DMS79 (cell line): ENCODE measurements around the gene LRRC3.
"Not testable (repeated sequence)": the region's sequence is repeated elsewhere in the genome, so short reads cannot be mapped to it uniquely, and the experiment has no call there.

ENCODE experiments used
- DNase-seq: peaks from one replicate; lab custom pipeline; 2025; lab: John Stamatoyannopoulos, UW

The LRRC3 gene

DNA sequence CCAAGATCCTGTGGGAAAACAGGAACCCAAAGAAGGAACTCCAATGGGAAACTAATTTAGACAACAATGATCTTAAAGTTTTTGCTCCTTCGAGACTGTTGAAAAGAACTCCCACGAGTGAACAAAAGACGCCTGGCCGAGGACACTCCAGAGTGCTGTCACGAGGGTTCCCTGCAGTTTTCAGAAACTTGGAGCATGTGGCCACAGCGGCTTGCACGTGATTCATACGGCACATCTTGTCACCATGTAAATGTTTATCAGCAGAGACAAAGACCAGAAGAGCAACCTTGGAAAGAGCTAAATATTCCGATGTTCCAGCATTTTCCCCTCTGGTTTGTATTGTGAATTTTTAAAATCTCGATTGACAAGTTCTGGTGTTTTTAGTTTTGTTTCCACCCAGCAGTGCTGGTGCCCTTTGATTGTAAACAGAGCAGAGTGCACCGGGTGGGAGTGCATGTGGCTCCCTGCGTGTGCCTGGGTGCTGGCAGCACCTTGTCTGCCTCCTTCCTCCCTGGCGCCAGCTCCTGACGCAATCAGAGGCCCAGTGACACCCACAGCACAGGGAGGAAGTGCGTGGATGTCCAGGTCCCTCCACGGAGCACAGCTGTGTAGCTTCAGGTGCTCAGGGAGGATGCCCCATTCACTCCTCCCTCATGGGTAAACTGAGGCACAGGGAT, 23.0 kb downstream of the LRRC3 start:
- no peak for DNase-seq

DNA sequence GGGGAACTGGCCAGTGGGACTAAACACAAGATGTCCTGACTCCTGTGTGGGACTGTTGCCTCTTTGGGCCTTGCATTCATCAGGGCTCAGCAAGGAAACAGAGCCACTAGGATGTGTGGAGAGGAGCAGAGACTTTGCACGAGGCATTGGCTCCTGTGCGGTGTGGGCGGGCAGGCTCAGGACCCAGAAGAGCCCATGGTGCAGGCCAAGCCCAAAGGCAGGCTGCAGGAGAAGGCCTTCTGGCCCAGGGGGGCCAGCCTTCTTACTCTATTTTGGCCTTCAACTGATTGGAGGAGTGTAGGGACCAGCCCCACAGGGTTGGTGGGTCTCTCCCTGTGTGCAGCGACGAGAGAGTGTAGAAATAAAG, 23.5 kb downstream of the LRRC3 start:
- no peak for DNase-seq

DNA sequence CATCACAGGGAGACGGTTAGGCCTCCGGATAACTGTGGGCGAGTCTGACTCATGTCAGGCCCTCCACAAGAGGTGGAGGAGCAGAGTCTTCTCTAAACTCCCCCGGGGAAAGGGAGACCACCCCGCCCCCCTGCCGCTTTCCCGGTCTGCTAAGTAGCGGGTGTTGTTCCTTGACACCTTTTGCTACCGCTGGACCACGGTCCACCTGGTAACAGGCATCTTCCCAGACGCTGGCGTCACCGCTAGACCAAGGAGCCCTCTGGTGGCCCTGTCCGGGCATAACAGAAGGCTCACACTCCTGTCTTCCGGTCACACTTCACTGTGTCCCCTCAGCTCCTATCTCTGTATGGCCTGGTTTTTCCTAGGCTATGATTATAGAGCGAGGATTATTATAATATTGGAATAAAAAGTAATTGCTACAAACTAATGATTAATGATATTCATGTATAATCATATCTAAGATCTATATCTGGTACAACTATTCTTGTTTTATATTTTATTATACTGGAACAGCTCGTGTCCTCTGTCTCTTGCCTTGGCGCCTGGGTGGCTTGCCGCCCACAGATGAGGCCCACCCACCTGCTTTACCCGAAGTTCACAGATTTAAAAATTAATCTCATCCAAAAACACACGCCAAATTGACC, 24.4 kb downstream of the LRRC3 start:
- not testable (repeated sequence) for DNase-seq

DNA sequence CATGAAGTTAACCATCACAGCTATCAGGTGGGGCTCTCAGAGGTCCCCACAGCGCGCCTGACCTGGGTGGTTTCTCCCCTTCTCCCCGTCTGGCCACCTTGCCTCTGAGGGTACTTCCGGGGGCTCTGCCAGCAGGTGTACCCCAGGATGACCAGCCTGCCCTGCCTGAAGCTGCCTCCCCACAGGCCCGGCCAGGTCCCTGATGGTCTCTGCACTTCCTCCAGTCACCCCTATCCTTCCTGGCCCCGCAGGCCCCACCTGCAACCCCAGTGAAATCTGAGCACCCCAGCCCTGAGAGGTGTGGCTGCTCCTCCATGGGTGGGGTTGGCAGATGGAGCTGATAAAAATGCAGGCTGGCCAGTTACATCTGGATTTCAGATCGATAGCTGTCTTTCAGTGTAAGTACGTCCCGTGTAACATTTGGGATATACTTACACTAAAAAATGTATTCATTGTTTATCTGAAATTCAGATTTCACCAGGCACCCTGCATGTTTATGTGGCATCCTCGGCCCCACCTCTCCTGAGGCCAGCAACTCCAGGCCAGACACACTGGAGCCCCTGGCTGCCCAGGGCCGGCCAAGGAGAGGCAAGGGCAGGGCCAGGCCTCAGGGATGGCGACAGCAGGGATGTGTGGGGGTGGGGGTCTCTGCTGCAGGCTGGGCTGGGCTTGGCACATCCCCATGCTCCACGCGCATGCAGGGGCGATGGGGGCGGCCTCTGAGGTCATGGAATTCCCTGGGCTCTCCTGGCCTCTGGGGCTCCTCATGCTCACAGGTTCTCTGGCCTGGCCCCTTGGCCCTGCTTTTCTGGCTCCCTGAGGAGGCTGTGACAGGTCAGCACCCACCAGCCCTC, 25.1 kb downstream of the LRRC3 start:
- no peak for DNase-seq

DNA sequence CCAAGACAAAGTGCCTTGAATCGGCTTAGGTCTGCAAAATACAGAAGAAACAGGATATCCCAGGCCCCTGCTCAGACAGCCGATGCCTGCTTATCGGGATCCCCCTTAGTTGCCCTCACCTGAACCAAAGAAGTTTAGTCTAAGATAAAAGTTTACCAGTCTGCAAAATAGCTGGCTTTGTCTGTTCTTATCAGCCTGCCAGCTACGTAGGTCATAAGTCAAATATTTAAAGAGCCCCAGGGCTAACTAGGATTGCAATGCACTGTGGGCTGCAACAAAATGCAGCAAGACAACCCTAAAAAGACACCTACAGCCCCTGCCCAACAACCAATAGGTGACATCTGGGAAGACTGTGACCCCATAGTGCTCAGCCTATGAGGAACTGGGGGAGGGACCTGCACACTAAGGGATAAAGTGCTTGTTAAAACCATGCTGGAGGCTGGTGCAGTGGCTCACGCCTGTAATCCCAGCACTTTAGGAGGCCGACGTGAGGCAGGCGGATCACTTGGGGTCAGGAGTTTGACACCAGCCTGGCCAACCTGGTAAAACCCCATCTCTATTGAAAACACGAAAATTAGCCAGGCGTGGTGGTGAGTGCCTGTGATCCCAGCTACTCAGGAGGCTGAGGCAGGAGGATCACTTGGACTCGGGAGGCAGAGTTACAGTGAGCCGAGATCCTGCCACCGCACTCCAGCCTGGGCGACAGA, 27.4 kb downstream of the LRRC3 start:
- DNase-seq, result no peak

DNA sequence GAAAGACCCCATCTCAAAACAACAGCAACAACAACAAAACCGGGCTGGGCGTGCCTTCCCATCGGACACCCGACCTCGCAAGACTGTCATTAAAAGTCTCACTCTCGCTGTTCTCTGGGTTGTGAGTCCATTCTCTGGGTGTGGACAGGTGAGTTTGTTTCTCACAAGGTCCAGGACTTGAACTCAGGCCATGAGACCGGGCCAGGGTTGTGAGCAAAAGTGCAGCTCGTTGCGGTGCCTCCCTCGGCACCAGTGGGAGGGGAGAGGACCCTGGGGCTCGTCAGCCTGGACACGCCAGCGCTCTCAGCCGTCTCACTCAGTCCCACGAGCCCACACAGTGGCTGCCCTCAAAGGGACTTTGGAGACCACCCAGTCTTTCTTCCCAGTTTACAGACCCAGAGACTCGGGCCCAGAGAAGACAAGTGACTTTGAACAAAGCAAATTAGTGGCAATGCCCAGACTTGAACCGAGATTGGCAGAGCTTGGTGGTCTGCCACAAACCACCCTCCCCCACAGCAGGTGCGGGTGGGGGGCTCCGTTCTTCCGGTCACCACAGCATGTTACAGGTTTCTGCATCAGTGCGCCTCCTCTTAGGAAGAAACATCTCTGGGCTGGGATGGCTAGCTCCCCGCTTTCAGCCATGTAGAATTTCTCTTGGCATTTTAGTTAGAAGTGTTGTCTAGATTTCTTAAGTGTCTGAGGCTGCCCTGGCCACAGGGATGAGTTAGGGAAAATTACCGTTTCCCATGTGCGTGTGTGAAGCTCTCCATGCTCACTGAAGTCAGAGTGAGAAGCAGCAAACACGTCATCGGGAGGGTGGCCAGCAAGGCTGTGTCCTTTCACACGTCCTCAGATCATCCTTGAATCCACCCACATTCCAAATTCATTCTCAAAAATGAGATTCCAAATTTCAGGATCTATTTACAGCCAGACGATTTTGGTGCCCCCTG, 28.3 kb downstream of the LRRC3 start:
- DNase-seq, result no peak

DNA sequence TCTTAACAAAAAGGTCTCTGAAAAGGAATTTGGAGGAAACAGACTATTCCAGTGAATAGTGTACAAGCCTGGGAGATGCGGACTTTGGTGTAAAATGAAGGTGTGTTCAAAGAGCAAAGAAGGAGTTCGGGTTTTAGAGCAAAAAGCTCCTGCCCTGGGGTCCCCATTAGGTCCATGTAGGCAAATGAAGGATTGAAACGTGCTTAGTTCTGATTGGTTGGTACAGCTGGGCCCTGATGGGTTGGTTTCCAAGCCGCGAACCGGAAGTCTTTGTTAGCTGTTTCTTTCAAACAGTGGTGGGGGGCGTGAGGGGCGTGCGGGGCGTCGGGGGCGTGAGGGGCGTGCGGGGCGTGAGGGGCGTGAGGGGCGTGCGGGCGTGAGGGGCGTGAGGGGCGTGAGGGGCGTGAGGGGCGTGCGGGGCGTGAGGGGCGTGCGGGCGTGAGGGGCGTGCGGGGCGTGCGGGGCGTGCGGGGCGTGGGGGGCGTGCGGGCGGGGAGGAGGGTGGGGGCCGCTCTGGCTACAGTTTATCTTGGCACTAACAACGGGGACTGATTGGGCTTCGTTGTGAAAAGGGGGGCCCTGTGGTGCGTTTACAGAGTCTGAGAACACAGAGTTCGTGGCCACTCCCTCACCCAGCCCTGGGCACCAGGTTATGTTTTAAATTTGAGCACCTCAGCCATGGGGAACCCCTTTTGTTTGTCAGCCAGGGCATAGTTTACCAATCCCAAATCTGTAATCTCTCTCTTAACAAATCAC, 29.4 kb downstream of the LRRC3 start:
- no peak for DNase-seq

DNA sequence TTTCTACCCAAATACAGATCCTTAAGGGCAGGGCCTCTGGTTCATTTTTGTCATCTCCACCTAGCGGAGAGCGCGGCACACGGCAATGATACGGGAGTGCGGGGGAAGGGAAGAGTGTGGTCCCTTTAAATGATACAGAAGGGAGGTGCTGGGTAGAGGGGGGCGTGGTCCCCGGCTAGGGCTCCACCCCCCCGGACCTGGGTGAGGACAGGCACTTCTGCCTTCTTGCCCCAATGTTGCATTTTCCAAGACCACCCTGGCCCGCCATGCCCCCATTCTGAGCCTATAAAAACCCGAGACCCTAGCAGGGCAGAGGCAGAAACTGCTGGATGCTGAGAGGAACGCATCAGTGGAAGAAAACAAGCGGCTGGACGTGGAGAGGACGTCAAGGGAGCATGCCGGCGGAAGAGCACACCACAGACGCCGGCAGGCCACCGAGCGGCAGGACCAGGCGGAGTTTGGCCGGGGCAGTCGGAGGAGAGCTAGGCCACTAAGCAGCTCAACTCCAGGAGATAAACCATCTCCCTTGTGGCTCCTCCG, 30.0 kb downstream of the LRRC3 start:
- no peak for DNase-seq

DNA sequence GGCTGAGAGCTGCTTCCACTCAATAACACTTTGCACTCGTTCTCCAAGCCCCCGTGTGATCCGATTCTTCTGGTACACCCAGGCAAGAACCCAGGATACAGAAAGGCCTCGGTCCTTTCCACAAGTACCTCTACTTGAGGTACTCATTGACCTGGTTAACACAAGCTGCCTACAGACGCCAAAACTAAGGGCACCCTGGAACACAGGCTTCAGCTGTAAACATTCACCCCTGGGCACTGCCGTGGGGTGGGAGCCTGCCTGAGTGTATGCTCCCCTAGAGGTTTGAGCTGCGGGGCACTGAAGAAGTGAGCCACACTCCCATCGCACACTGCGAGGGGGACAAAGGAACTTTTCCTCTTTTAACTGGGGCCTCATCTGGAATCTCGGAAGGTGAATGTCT, 30.5 kb downstream of the LRRC3 start:
- DNase-seq, result no peak

DNA sequence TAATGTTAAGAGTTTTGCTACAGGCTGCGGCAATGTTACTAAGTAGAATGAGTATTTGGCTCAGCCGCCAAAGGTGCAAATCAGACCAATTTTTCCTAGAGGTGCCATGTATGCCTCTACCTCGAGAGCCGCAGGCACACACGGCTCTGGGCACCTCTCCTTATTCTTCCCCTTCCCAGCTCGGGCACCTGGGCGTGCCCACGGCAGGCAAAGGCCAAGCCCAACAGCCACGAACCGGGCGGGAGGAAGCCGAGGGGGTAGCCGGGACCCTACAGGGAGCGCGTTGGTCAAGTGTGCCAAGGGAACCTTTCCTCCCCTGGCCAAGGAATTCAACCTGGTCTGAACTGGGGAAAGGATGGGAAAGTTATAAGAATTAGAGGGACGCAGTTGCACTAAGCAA, 31.0 kb downstream of the LRRC3 start:
- DNase-seq, result no peak

DNA sequence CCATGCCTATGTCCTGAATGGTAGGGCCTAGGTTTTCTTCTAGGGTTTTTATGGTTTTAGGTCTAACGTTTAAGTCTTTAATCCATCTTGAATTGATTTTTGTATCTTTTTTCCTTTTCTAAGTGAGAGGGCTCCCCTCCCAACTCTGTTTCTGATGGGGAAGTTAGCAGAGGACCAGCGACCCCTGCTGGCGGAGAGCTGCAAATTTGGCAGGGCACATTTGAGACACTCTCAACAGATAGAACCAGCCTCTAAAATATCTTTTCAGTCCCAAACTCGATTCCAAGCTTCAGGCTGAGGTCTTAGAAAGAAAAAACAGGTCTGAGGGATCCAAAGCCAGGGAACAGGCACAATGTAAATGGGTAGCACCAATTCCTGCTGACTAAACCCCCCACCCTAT, 32.5 kb downstream of the LRRC3 start:
- no peak for DNase-seq

DNA sequence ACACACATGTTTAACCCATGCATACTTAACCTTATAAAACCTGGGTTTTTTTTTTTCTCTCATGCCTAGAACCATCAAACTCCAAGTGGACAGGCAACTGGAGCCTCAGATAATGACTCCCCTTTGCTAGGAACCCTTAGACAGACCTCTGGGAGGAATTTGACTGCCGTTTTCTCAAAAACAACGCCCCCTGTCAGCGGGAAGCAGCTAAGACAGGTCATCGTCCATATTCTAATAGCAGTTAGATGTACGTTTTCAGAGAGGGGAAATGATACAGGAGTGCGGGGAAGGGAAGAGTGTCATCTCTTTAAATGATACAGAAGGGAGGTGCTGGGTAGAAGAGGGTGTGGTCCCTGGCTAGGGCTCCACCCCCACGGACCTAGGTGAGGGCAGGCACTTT, 34.7 kb downstream of the LRRC3 start:
- DNase-seq, result no peak

DNA sequence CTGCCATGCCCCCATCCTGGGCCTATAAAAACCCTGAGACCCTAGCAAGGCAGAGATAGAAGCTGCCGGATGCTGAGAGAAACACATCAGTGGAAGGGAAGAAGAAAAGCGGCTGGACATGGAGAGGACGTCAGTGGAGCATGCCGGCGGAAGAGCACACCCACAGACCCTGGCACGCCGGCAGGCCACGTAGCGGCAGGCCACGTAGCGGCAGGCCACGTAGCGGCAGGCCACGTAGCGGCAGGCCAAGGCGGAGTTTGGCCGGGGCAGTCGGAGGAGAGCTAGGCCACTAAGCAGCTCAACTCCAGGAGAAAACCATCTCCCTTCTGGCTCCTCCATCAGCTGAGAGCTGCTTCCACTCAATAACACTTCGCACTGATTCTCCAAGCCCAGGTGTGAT, 35.1 kb downstream of the LRRC3 start:
- no peak for DNase-seq

DNA sequence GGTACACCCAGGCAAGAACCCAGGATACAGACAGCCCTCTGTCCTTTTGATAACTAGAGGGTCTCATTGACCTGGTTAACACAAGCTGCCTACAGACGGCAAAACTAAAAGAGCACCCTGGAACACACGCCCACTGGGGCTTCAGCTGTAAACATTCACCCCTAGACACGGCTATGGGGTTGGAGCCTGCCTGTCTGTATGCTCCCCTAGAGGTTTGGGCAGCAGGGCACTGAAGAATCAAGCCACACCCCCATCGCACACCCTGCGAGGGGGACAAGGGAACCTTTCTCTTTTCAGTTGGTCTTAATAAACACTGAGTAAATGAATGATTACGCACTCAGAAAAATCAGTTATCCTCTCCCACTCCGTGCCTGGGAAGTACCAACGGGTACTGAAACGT, 35.5 kb downstream of the LRRC3 start:
- no peak for DNase-seq

DNA sequence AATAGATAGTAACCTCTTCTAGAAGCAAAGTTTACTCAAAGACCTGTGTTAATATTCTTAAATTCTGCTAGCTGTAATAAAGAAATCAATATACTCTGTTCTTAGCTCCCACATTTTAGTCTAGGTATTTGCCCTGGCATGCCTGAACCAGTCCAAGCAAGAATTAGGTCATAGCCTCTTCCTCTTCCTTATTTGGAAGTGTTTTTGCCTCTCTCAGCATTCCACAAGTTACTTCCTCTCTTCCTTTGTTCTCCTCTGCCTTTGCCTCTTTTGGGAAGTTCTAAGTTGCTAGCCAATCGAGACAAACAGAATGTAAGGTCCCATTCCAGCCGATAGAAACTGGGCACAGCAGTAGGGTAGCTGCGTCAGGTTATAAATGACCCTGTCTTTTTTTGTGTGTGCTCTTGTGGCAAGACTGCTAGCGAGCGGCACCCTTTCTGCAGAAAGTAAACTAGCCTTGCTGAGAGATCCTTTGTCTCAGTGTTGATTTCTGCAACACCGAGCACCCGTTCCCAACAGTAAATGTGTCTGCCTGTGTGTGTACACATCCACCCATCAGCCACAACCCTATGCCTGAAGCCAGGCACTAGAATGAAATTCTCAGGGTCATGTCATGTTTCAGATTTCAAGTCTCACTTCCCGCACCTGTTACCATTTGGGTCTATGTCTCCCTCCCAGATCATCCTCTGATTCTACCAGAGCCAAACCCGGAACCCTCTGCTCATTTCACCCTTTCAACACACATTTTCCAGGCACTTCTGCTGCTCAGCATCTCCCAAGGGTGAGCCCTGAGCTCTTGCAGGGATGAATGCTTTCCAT, 37.5 kb downstream of the LRRC3 start:
- no peak for DNase-seq

DNA sequence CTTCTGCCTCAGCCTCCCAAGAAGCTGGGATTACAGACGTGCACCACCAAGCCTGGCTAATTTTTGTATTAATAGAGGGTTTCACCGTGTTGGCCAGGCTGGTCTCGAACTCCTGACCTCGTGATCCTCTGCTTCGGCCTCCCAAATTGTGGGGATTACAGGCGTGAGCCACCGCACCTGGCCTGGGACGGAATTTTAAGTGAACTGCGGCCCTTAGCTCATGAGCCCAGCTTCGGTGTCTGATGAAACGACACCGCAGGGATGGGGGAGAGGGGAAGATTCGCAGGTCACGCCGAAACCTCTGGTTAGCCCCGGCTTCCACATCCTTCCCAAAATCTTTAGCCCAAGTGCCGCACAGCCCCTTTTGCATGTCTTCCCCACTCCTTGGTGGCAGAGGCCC, 39.1 kb downstream of the LRRC3 start:
- DNase-seq, result no peak

DNA sequence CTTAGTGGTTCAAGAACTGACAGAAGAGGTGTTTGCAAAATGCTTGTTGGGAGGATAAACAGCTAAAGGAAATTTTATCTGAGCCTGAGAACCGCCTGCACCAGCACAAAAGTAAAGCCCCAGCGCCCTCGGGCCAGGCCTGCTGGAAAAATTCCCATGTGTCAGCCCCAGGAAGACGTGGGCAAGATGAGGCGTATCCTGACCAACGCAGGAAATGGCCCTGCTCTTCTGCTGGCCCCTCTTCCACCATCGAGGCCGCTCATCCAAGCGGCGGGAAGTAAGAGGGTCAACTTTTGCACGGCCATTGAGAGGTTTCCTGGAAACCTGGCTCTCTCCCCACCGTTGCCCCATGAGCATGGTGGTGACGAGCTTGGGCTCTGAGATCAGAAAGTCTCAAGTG, 39.6 kb downstream of the LRRC3 start:
- no peak for DNase-seq

DNA sequence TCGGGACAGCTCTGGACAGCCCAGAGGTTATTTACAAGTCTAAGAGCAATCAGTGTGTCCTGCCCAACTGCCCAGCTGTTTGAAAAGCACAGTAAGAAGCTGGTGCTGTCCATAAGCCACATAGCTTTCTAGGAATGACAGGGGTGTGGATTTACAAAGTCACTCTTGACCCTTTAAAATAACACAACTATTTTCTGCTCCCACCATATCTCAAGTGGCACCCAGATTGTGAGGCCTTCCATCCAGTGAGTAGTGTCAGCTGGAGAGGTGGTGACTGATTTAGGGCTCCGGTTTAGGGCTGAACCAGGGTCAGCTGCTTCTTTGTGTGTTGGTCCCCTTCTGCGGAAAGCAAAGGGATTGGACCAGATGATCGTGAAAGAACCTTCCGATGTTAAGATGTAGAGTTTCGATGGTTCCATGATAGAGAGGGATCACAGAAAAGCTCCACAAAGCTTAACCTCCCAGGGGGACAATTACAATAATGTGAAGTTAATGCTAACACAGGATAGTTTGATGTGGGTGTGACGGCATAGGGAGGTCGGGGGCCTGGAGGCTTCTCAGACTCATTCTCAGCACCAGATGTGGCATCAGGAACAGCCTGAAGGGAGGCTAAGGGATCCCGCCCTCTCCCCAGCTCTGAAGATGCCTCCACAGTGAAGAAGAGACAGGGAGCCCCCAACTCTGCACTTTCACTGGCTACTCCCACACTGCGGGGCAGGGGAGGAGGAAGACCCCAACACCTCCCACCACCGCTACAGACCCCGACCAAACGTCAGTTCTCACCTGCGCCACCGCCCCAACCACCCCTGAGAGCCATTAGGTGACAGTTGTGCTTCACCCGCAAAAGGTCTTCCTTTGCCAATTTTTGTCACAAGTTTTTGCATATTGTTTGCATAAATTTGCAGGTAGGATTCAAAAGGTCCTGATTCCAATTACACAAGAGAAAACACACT, 40.6 kb downstream of the LRRC3 start:
- no peak for DNase-seq
